HG02759 (cell line): ENCODE results near the gene CCT6A.
A peak's percentile ranks its signal among the peaks of the same experiment; 100 is the strongest.
"Not testable (repeated sequence)": the region's sequence is repeated elsewhere in the genome, so short reads cannot be mapped to it uniquely, and the experiment has no call there.

ENCODE experiments used
- ATAC-seq: cut with Tn5 transposase; IDR thresholded peaks from one replicate; pipeline ENCODE4 v1.9.1; 2021; ENCODE audit warnings: mild to moderate bottlenecking, moderate library complexity; ENCODE audit not compliant: unreplicated experiment

Gene CCT6A

DNA sequence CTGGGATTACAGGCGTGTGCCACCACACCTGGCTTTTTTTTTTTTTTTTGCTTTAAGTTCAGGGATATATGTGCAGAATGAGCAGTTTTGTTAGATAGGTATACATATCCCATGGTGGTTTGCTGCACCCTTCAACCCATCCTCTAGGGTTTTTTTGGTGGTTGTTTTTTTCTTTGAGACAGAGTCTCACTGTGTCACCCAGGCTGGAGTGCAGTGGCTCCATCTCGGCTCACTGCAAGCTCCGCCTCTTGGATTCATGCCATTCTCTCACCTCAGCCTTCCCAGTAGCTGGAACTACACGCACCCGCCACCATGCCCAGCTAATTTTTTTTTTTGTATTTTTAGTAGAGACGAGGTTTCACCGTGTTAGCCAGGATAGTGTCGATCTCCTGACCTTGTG lies 2.8 kb upstream of the CCT6A start:
- ATAC-seq: not testable (repeated sequence)

DNA sequence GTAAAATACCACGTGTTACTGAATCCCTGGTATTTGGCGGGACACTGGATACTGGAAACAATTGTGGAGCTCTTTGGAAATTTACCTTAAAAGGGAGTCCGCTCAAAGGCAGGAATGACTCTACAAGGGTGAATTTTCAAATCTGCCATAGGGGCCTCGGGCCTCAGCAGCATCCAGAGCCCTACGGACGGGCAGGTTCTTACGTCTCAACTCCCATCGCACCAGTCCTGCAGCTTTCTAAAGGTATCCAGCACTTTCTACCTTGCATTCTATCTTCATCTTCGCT lies 569 bp upstream of the CCT6A start:
- ATAC-seq: no peak

DNA sequence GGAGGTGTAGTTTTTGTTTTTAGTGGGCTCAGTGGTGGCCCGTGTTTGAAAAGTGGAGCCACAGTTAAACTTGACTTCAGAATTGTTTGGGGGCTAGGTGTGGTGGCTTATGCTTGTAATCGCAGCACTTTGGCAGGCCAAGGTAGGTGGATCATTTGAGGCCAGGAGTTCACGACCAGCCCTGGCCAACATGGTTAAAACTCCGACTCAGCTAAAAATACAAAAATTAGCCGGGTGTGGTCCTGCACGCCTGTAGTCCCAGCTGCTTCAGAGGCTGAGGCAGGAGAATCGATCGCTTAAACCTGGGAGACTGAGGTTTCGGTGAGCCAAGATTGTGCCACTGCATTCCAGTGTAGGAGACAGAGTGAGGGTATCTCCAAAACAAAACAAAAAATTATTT lies 1.8 kb downstream of the CCT6A start:
- ATAC-seq: no peak

DNA sequence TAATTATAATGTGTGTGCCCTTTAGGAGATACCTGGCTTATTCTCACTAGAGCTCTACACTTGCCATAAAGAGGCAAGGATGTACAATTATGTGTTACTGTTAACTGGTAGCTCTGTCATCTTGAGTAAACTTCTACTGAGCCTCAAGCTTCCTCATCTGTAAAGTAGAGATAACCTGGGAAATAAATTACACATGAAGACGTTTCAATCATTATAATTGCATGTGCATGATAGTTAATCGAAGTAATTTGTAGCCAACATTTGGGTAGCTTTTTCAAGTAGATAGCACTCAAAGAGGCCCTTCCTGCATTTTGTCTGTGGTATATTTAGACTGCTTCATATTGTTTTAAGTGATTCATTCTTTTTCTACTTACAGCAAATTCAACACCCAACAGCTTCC lies 2.4 kb downstream of the CCT6A start:
- no peak for ATAC-seq

DNA sequence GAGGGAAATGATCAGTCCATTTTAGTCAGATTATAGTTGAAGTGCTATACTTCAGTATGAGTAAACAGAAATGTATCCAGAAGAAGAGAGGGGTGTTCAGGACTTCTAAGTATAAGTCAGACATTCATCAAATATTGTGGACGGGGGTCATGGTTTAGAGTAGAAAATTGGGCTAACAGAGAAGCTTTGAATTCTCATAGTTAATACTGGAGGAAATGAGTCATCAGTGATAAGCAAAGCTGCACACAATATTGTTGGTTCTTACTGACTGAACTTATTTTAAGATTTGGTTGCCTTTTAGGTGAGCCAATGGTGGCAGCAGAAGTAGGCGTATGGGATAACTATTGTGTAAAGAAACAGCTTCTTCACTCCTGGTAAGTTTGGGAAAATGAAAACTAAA lies 10.8 kb downstream of the CCT6A start:
- no peak for ATAC-seq

DNA sequence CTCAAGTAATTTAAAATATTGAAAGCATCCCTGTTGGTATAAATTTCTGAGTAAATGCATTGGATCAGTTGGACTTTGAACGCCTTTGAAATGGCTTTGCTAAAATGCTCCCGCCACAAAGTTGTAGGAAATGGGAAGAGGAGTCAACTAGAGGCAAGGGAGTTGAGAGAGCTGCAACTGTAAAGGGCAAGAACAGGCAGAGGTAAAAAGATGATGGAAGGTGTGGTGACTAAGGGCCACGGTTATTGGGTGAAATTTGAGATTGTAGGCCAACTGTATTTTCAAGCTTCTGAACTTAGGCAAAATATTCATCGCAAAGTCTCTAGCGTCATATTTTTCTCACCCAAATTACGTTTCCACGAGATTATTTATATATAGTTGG lies 11.9 kb downstream of the CCT6A start:
- no peak for ATAC-seq

DNA sequence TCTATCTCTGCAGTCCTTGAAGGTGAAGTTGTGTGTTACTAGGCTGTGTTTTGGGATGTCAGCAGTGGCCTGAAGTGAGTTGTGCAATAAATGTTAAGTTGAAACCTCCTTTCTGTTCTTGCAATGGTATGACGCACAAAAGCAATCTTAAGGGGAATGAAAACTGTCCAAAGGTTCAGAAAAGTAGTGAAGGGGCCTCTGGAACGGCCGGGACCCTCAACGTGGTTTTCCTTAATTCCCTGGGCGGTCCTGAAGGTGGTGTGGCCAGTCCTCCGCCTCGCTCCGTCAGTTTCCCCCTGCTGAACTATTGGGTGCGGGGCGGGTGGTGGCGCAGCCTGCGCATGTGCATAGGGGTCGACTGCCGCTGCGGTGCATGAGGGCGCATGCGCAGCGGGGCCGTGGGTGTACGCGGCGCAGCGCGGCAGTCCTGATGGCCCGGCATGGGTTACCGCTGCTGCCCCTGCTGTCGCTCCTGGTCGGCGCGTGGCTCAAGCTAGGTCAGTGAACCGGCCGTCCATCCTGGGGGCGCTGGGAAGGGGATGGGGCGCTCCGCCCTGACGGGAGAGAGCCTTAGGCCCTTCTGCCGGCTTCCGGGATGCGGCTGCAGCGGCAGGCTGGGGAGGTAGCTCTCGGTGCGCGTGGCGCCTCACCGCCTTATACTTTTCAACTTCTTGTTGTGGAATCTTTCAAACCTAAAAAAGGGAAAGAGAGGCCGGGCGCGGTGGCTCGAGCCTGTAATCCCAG lies 12.5 kb downstream of the CCT6A start, which contains the start of gene SUMF2:
TSS of gene SUMF2 (plus strand) at position 405 of the 744 bp plus-strand sequence. CDS start at position 431, 26 bp downstream.
- peak; percentile 90 for ATAC-seq

DNA sequence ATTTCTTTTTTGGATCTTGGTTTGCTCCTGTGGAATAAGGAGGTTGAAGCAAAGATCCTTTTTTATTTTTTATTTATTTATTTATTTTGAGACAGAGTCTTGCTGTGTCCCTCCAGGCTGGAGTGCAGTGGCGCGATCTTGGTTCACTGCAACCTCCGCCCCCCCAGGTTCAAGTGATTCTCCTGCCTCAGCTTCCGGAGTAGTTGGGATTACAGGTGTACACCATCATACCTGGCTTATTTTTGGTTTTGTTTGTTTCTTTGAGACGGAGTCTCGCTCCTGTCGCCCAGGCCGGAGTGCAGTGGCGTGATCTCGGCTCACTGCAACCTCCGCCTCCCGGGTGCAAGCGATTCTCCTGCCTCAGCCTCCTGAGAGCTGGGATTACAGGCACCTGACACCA lies 14.8 kb downstream of the CCT6A start:
- not testable (repeated sequence) for ATAC-seq

DNA sequence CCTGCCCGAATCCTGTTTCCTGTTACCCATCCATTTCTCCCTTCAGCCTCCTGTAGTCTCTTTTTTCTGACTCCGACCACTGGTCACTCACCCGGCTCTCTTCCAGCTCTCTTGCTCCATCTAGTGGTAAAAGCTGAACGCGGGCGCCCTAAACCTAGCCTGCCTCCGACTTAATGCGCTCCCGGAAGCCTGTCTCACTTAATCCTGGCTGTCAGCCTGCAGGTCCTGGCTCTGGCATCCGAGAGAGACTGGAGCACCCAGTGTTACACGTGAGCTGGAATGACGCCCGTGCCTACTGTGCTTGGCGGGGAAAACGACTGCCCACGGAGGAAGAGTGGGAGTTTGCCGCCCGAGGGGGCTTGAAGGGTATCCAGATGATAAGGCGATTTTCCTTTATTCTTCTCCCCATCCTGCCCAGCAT lies 22.8 kb downstream of the CCT6A start:
- peak; percentile 95 for ATAC-seq

DNA sequence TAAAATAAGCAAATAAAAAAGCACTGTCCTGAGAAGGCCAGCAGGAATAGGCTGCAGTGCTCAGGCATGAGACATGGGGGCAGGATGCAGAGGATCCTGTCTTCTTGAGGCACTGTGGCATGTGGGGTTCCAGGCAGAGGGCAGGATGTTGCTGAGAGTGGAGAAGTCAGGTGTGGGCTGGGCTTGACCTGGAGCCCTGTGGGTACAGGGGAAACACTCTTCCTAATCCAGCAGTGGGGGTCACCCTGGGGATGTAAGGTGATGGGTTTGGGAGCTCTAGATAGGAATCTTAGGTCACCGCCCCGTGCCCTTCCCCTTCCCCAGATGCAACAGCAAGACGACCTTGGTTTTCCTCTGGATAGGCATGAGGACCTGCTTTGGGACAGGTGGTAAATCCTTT lies 26.1 kb downstream of the CCT6A start:
- no peak for ATAC-seq

DNA sequence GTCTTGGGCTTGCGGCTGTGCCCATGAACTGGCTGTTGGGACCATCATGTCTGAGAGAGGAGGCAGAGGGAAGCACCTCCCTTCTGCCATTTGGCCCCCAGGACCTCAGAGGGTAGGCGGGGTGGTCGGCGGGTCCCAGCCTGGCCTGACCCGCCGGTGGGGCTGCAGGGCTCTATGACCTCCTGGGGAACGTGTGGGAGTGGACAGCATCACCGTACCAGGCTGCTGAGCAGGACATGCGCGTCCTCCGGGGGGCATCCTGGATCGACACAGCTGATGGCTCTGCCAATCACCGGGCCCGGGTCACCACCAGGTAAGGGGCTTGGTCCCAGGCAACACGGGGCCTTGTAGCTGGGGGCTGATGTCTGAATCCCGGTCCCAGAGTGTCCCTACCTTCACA lies 26.6 kb downstream of the CCT6A start:
- no peak for ATAC-seq

DNA sequence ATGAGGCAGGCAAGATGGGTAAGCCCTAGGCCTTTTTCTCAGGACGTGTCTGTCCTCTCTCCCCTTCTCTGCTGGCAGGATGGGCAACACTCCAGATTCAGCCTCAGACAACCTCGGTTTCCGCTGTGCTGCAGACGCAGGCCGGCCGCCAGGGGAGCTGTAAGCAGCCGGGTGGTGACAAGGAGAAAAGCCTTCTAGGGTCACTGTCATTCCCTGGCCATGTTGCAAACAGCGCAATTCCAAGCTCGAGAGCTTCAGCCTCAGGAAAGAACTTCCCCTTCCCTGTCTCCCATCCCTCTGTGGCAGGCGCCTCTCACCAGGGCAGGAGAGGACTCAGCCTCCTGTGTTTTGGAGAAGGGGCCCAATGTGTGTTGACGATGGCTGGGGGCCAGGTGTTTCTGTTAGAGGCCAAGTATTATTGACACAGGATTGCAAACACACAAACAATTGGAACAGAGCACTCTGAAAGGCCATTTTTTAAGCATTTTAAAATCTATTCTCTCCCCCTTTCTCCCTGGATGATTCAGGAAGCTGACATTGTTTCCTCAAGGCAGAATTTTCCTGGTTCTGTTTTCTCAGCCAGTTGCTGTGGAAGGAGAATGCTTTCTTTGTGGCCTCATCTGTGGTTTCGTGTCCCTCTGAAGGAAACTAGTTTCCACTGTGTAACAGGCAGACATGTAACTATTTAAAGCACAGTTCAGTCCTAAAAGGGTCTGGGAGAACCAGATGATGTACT lies 28.1 kb downstream of the CCT6A start:
- ATAC-seq: no peak

DNA sequence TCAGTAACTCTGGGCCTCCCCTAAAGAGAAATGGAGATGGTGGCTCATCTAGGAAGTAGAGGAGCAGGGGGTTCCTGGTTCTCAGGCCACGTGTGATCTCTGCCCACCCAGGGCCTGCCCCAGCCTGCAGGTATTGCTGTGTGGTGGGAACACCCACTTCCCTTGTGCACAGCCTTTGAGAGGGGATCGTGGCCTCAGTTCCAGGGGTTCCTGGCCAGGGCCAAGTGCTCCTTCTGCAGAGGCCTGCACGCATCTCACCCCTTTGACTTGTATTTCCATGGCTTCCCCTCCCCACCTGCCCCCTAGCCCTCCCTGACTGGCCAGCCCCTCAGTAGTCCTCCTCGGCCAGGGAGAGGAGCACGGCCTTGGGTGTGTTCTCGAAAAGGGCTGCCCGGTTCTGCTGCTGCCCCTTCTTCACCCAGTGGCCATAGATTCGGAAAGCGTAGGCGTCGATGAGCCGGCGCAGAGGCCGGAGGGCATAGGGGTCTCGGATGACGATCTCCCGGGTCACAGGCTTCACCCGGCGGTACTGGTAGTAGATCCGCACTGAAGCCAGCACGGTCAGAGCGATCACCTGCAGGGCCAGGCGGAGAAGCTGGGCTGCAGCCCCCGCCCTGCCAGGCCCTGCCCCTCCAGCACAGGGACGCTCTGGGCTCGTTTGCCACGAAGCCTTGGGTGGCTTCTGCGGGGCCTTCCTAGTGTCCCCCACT lies 29.3 kb downstream of the CCT6A start:
- not testable (repeated sequence) for ATAC-seq

DNA sequence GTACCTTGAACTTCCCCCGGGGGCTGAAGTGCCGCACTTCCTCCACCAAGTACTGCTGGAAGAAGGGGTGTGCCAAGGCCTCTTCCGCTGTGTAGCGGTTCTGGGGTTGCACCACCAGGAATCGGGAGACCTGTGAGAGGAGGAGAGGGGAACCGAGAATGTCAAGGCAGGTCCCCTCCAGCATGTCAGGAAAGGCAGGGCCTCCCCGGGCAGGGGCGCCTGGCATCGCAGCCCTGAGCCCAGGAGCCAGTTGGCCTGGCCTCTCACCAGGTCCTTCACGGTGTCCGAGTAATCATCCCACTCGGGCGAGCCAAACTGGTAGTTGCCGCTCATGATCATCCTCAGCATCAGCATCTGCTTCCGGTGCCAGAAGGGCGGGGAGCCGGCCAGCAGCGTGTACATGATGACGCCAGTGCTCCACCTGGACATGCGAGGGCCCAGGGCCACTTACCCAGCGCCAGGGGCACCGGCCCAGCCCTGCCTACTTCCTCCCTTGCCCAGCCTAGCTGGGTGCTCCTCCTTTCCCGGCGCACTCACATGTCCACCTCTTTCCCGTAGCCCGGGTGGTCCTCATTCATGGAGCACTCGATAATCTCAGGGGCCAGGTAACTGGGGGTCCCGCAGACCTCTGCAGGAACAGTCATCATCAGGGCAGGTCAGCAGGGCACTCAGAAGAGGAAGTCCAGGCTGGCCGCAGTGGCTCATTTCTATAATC lies 30.2 kb downstream of the CCT6A start:
- no peak for ATAC-seq

DNA sequence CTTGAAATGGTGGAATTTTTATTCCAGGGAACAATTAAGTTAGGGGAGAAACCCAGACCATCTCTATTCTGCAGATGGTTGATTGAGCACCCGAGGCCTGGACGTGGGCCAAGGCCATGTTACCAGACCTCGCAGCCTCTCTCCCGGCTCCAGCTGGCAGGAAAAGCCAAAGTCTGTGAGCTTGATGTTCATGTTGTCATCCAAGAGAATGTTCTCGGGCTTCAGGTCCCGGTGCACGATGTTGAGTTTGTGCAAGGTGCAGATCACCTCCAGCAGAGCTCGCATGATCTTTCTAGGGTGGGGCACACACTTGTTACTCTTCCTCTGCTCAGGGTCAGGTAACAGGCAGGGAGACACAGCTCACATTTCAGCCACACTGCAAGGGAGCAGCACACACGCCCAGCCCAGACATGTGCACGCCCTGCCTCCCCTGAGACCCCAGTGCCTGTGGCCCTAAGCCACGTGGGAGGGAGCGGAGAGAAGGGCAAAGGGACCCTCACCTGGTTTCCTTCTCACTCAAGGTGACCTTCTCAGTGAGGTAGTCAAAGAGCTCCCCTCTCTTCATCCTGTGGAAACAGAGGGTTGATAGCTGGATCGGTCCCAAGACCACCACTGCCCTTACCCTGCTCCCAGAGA lies 31.7 kb downstream of the CCT6A start:
- ATAC-seq: no peak

DNA sequence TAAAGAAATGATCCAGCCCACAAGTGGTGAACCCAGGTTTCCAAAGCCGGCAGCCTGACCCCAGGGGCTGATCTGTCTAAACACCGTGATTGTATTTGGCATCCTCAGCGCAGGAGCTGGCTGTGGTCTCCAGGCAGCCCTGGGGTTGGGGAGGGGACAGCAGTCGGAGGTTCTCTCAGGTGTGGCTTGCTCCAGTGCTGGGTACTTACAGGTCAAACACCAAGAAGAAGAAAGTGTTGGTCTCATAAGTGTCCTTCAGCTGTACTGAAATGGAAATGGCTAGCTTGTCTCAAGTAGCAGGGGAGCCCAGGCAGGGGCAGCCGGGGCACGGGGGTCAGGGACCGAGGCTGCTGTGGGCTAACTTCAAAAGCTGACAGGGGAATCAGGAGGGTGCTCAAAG lies 35.2 kb downstream of the CCT6A start:
- no peak for ATAC-seq

DNA sequence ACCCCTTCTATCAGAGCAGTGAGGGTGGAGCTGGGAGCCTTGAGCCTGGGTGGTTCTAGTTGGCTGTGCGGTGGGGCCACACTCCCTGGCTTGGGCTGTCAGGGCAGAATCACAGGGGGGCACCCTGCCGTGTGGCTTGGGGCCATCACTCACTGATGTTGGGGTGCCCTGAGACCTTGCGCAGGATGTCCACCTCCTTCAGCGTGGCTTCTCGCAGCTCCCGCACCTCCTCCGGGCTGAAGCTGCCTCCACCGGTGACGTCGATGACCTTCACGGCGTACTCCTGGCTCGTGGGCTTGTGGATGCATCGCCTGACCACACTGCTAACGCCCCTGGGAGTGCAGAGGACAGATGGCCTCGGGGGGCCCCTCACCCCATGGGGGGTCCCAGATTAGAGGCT lies 35.9 kb downstream of the CCT6A start:
- ATAC-seq: no peak

DNA sequence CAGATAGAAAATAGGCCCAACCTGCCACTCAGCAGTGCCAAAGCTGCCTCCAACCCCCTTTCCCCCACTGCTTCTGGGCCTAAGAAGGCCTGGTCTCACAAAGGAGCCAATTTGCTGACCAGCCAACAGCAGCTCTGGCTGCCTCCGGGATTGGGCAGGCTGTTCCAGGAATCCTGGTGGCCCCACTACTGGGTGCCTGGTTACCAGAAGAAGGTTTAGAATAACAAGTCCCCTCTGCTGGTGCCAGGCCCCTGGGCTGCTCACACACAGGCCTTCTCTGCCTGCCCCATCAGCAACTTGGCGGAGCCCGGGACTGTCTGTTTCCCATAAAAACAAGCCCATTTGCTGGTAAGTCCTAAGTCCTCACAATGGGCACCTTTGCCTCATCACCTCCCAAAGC lies 40.0 kb downstream of the CCT6A start:
- no peak for ATAC-seq

DNA sequence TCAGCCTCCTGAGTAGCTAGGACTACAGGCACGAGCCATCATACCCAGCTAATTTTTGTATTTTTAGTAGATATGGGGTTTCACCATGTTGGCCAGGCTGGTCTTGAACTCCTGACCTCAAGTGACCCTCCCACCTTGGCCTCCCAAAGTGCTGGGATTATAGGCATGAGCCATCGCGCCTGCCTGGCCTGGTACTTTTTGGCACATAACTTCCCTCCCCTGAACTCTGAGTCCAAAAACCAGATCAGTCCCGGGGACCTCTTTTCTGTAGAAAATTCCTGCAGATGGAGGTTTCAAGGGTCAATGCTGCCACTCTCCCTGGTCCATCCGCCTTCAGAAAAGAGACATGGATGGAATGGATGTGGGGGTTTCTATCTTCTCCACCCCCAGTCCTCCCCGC lies 40.8 kb downstream of the CCT6A start:
- ATAC-seq: not testable (repeated sequence)

DNA sequence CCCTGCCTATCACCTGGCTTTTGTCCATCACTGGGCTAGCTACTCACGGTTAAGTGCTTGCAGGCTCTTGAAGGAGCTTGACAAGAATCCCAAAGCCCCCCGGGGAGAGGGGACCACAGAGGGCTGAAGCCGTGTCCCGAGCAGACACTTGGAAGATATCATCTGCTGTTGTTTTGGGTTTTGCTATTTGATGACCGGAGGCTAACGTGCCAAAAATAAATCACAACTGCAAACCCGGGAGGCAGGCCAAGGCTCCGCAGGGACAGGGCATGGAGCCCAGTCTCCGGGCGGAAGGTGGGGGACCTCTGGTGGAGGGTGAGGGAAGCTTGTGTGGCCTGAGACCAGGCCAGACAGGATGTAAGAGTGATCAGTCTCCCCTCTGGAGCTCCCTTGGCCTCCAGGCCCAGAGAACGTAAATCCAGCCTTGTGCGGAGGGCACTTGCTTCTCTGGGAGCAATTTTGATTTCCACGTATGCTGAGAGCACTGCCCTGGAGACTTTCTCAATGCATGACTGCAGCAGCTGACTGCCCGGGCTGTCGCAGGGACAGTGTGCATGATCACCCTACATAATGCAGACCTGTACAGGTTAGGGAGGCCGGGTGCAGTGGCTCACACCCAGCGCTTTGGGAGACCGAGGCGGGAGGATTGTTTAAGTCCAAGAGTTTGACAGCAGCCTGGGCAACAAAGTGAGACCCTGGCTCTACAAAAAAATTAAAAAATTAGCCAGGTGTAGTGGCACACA lies 41.4 kb downstream of the CCT6A start, which contains the start of gene PHKG1:
TSS of gene PHKG1 (minus strand) at position 164 of the 743 bp plus-strand sequence. CDS start 4,011 bp downstream, outside the sequence.
- ATAC-seq: no peak
